ENCODE data around the gene TDRD3. TPM values are rescaled to one million over a fixed set of nuclear protein-coding genes. Genes with fewer than 3 reads are reported as not detected.
A peak's percentile ranks its signal among the peaks of the same experiment; 100 is the strongest.

Gene TDRD3
- total RNA-seq, 1 experiment from 2014 or later, result 17.3 TPM

DNA sequence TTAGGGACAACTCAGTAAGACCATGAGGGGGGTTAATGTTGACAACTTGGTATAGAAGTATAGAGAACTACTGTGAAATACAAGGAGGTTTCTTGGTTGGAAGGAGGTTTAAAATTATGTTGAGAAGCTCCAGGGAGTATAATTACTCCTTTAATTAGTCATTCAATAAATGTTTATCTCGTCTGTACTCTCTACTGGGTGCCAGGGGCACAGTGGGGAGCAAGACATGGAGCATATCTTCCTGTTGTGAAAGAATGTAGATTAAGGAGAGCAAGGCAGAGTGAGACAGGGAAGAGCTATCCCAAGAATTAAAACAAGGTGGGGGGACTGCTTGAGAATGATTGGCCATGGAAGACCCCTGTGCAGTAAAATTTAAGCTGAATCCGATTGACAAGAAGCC, 33.7 kb upstream of the TDRD3 start:
- H3K79me2 ChIP-seq (ENCODE audit: low read depth), result no peaks in the 10 kb centered on the region
- H3K9me3 ChIP-seq (ENCODE audit: insufficient read depth, low read depth), result no peaks in the 10 kb centered on the region
- DNase-seq, result no peak
- H3K27ac ChIP-seq, result no peak overlapping the region
- H3K9me2 ChIP-seq (ENCODE audit: insufficient read depth), result no peaks in the 10 kb centered on the region
- ChIA-PET POLR2A (ENCODE audit: unreplicated experiment) (no interaction called here), CTCF (no interaction called here)
- no peak overlapping the region for H3K4me2 ChIP-seq
- no peaks in the 10 kb centered on the region for H3K27me3 ChIP-seq (ENCODE audit: insufficient read depth, low read depth)
- no peaks in the 10 kb centered on the region for H3K4me1 ChIP-seq (replicated peaks; ENCODE audit: insufficient read depth)
- H4K20me1 ChIP-seq (ENCODE audit: insufficient read depth), result no peaks in the 10 kb centered on the region
- H2AFZ ChIP-seq, result no peak overlapping the region
- no peaks in the 10 kb centered on the region for H3F3A ChIP-seq (ENCODE audit: insufficient read depth, low read depth)
- no peak for TF ChIP-seq CTCF (conservative IDR thresholded peaks at IDR 0.05)
- no peak for TF ChIP-seq EZH2 (IDR thresholded peaks at IDR 0.05; ENCODE audit: low read depth)
- no peaks in the 10 kb centered on the region for H3K36me3 ChIP-seq (ENCODE audit: low read depth)
- intact Hi-C loops (cut with micrococcal nuclease; ENCODE audit: unreplicated experiment), result no loop called here
- no TSS peak for BruUV-seq (replicated peaks)
- no peak overlapping the region for H3K4me3 ChIP-seq

- H3K4me3 ChIP-seq, result no peak overlapping the region
- POLR2A ChIA-PET (ENCODE audit: unreplicated experiment), result interaction anchor here (0.5 kb wide), 1 partner anchor 538 kb away, joined by 10 read pairs; no protein-coding TSS in a partner anchor
- H3K4me2 ChIP-seq, result no peak overlapping the region
- H4K20me1 ChIP-seq (ENCODE audit: insufficient read depth), result no peaks in the 10 kb centered on the region
- H3K9me2 ChIP-seq (ENCODE audit: insufficient read depth), result no peaks in the 10 kb centered on the region
- H3K9me3 ChIP-seq (ENCODE audit: insufficient read depth, low read depth), result no peaks in the 10 kb centered on the region
- H3K4me1 ChIP-seq (replicated peaks; ENCODE audit: insufficient read depth), result no peaks in the 10 kb centered on the region
- H3K27ac ChIP-seq, result no peak overlapping the region
- CTCF ChIA-PET, result interaction anchor here (0.6 to 0.7 kb wide), 2 partner anchors 873 to 1526 kb away, joined by 3 to 4 read pairs; no protein-coding TSS in a partner anchor
- H3F3A ChIP-seq (ENCODE audit: insufficient read depth, low read depth), result no peaks in the 10 kb centered on the region
- no peaks in the 10 kb centered on the region for H3K79me2 ChIP-seq (ENCODE audit: low read depth)
- intact Hi-C loops (cut with micrococcal nuclease; ENCODE audit: unreplicated experiment), result no loop called here
- no peaks in the 10 kb centered on the region for H3K36me3 ChIP-seq (ENCODE audit: low read depth)
- no peak overlapping the region for H2AFZ ChIP-seq
- peak; percentile 58 for TF ChIP-seq CTCF (conservative IDR thresholded peaks at IDR 0.05)
- no peak for TF ChIP-seq EZH2 (IDR thresholded peaks at IDR 0.05; ENCODE audit: low read depth)
- no peak for DNase-seq
- BruUV-seq (replicated peaks), result no TSS peak
- no peaks in the 10 kb centered on the region for H3K27me3 ChIP-seq (ENCODE audit: insufficient read depth, low read depth)
Measured at GRCh38 chr13:60369242-60369641, 27.8 kb upstream of the TDRD3 start.

- ChIA-PET CTCF (no interaction called here), POLR2A (ENCODE audit: unreplicated experiment) (no interaction called here)
- DNase-seq, result no peak
- H3K27ac ChIP-seq, result no peak overlapping the region
- no peaks in the 10 kb centered on the region for H3K4me1 ChIP-seq (replicated peaks; ENCODE audit: insufficient read depth)
- no peak overlapping the region for H3K4me3 ChIP-seq
- no peaks in the 10 kb centered on the region for H3K36me3 ChIP-seq (ENCODE audit: low read depth)
- H3K9me2 ChIP-seq (ENCODE audit: insufficient read depth), result no peaks in the 10 kb centered on the region
- H3K9me3 ChIP-seq (ENCODE audit: insufficient read depth, low read depth), result no peaks in the 10 kb centered on the region
- H3K79me2 ChIP-seq (ENCODE audit: low read depth), result no peaks in the 10 kb centered on the region
- no peaks in the 10 kb centered on the region for H4K20me1 ChIP-seq (ENCODE audit: insufficient read depth)
- no peaks in the 10 kb centered on the region for H3K27me3 ChIP-seq (ENCODE audit: insufficient read depth, low read depth)
- intact Hi-C loops (cut with micrococcal nuclease; ENCODE audit: unreplicated experiment), result no loop called here
- no TSS peak for BruUV-seq (replicated peaks)
- H2AFZ ChIP-seq, result no peak overlapping the region
- H3F3A ChIP-seq (ENCODE audit: insufficient read depth, low read depth), result no peaks in the 10 kb centered on the region
- no peak for TF ChIP-seq EZH2 (IDR thresholded peaks at IDR 0.05; ENCODE audit: low read depth)
- TF ChIP-seq CTCF (conservative IDR thresholded peaks at IDR 0.05), result no peak
- H3K4me2 ChIP-seq, result no peak overlapping the region
Measured at GRCh38 chr13:60370343-60370742, 26.7 kb upstream of the TDRD3 start.
